GM10266 (cell line): ENCODE measurements around the gene MMAA.

Experiments used
- DNase-seq: peaks from one replicate; pipeline ENCODE4 v3.0.0; 2012; ENCODE audit errors: extremely low spot score
- CTCF ChIP-seq: IDR thresholded peaks from 2 replicates; pipeline ENCODE4 v1.5.1; 2012; ENCODE audit warnings: mild to moderate bottlenecking, low read depth; ENCODE audit not compliant: control insufficient read depth, insufficient read depth; ENCODE audit errors: missing control alignments

MMAA gene

GRCh38 chr4:145602129-145602760 is 16.9 kb upstream of the MMAA start:
- TF ChIP-seq CTCF: no peak
- no peak for DNase-seq

DNA sequence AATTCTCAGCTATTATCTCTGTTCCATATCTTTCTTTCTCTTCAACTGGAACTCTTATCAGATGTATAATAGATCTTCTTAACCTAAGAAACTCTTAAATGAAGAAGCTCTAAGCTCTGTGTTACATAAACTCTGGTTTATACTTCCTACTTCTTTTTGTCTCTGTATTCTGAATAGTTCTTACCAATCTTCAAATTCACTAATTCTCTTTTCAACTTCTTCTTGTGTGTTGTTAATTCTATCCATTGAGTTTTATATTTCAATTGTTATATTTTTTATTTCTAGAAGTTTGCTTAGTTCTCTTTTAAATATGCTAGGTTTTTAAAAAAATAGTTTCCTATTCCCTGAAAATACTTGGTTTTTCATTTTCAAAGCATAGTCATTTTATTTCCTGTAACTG is 13.2 kb upstream of the MMAA start:
- DNase-seq: no peak
- no peak for TF ChIP-seq CTCF

DNA sequence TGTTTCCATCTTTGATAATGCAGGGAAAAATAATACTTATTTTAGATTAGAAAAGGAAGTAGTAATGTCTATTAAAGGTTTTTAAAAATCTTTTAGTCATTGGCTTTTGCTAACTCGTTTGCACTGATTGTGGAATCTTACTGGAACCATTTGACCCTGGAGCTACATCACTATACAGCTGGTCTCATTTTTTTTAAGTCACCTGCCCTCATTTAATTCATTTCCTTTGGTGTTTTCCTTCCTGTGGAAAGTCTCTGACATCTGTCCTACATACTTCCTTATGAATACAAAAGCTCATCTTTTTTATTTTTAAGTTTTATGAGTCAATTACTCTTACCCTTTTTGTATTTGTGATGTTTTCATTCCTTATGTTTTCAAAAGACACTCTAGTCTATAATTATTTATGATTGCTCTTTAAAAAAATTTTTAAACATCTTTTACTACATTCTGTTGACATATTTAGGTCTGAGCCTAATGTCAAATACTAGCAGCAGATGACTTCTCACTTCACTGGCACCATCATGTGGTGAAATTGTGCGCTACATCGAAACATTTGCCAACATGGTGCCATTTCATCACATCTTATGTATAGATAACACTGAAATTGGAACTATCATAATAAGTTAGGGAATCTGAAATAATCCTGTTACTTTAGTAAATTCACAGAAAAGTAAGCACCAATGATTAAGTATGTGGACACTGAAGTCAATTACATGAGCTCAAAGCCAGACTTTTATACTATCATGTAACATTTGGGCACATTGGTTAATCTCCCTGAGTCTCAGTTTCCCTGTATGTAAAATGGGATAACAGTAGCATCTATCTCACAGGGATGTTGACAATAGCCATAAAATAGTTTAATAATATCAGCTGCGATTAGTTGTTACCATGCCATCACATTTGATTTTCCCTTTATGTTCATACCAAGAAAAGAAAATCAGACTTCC is 9.4 kb upstream of the MMAA start:
- TF ChIP-seq CTCF: peak; percentile 60
- peak; percentile 49 for DNase-seq

DNA sequence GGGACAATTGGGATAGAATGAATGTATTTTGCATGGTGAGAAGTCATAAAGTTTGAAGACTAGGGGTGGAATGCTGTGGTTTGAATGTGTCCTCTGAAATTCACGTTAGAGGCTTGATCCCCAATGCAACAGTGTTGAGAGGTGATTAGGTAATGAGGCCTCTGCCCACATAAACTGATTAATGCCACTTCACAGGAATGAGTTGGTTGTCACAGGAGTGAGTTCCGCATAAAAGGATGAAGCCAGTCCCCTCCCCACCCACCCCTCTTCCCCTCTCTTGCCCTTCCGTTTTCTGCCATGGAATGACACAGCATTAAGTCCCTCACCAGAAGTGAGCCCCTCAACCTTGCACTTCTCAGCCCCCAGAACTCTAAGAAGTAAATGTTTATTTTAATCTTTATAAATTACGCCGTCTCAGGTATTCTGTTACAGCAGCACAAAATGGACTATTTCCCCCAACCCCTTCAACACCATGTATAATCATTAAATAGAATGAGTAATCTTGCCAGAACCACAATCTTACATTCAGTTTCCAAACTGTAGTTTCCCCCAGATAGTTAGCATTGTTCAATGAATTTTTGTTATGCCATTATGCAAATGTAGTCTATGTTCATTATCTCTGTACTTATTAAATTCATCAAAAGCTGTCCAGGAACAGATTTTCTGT is 5.5 kb upstream of the MMAA start:
- no peak for DNase-seq
- TF ChIP-seq CTCF: no peak

DNA sequence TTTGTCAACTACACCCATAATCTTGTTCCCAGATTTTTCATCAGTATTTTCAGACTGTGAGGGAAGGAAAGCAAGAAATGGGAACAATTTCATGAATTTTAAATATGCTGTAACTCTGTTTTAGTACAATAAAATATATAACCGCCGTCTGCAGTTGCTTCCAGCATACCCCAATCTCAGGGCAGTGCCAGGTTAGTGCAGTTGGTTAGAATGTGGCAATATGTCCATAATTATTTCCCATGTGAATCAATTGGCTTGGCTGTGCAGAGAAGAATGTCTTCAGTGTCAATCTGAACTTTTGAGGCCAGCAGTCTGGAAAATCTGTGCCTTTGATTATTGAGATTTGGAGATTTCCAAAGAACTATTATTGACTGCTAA is 5.0 kb upstream of the MMAA start:
- DNase-seq: no peak
- TF ChIP-seq CTCF: no peak

- peak; percentile 32 for DNase-seq
- TF ChIP-seq CTCF: no peak
Observed at GRCh38 chr4:145618210-145618931, 814 bp upstream of the MMAA start.
